CD4-positive, alpha-beta T cell (primary cell): ENCODE results near the gene ENTR1. TPM values are rescaled to one million over a fixed set of nuclear protein-coding genes. Genes with fewer than 3 reads are reported as not detected.

Source experiments
- ATAC-seq: fragments of 200-7000 bp; cut with Tn5 transposase; one replicate; pipeline ENCODE4 v1.10.0; 2022; ENCODE audit warnings: mild to moderate bottlenecking; ENCODE audit not compliant: poor library complexity
- CTCF ChIA-PET: fragments of 350-600 bp; sonication (Branson Sonifier 250); formaldehyde crosslinking; loops from one replicate; lab custom pipeline; 2021; ENCODE audit warnings: antibody characterized with exemption, inconsistent platforms; lab: Charles Lee
- POLR2A ChIA-PET: fragments of 350-600 bp; sonication (Branson Sonifier 250); formaldehyde crosslinking; loops from one replicate; lab custom pipeline; 2021; ENCODE audit warnings: antibody characterized with exemption, inconsistent platforms; lab: Charles Lee
- DNase-seq, 14 experiments: peaks; one replicate each; pipeline ENCODE4 v3.0.0-alpha.2; 2013 to 2020; ENCODE audit warnings: mixed read lengths in 2 of 14
- H3K27ac ChIP-seq, 2 donors: one replicate each; pipeline versions ENCODE4 v1.5.1 to v1.7.0; 2013; ENCODE audit warnings: low read length in 2 of 2, low read depth in 1 of 2, mild to moderate bottlenecking in 1 of 2
- H3K27me3 ChIP-seq, 2 experiments: 1 replicate in 1 of 2; 2 replicates in 1 of 2; pipeline versions ENCODE4 v1.6.1 to v1.7.0; 2013; ENCODE audit warnings: low read length in 2 of 2, control low read depth in 1 of 2, mild to moderate bottlenecking in 1 of 2, moderate library complexity in 1 of 2; ENCODE audit not compliant: insufficient read depth in 2 of 2, control insufficient read depth in 1 of 2
- H3K36me3 ChIP-seq: one replicate; pipeline ENCODE4 v1.6.1; 2013; ENCODE audit warnings: low read length, control low read depth; ENCODE audit not compliant: insufficient read depth
- H3K4me1 ChIP-seq: one replicate; pipeline ENCODE4 v1.6.1; 2013; ENCODE audit warnings: low read length, control low read depth; ENCODE audit not compliant: insufficient read depth
- H3K4me3 ChIP-seq: one replicate; pipeline ENCODE4 v1.5.1; 2013; ENCODE audit warnings: mild to moderate bottlenecking, low read length, moderate library complexity
- H3K9me3 ChIP-seq, 2 experiments: 1 replicate in 1 of 2; 2 replicates in 1 of 2; pipeline versions ENCODE4 v1.6.1 to v1.7.0; 2013; ENCODE audit warnings: low read length in 2 of 2, mild to moderate bottlenecking in 2 of 2, control low read depth in 1 of 2, moderate library complexity in 1 of 2; ENCODE audit not compliant: control insufficient read depth in 1 of 2, insufficient read depth in 1 of 2
- H3K27ac Mint-ChIP-seq: one replicate; pipeline ENCODE4 v1.8.0; 2020; ENCODE audit warnings: mixed read lengths
- H3K27me3 Mint-ChIP-seq: one replicate; pipeline ENCODE4 v1.8.0; 2021; ENCODE audit warnings: mixed read lengths
- H3K36me3 Mint-ChIP-seq: one replicate; pipeline ENCODE4 v1.8.0; 2021; ENCODE audit warnings: low read depth, mixed read lengths
- H3K4me1 Mint-ChIP-seq: one replicate; pipeline ENCODE4 v1.8.0; 2021; ENCODE audit warnings: low read depth, mixed read lengths
- H3K4me3 Mint-ChIP-seq: one replicate; pipeline ENCODE4 v1.8.0; 2020; ENCODE audit warnings: mild to moderate bottlenecking, mixed read lengths
- H3K9me3 Mint-ChIP-seq: one replicate; pipeline ENCODE4 v1.8.0; 2020; ENCODE audit warnings: mixed read lengths
- CTCF ChIP-seq: fragments of 200-600 bp; IDR thresholded peaks from one replicate; pipeline ENCODE4 v1.8.0; 2022; ENCODE audit warnings: antibody characterized with exemption, mild to moderate bottlenecking
- intact Hi-C, 2 experiments: fragments of 100-400 bp; cut with DNase I in 1 of 2; cut with micrococcal nuclease in 1 of 2; formaldehyde crosslinking; loops; one replicate each; pipeline versions ENCODE4 v1.15.1 to v1.9.0; 2023 to 2025; cut with DNase I, micrococcal nuclease
- total RNA-seq, 174 experiments: library from RNA in 2 of 174; stranded (reverse) in 2 of 174; gene quantifications; one replicate each; pipeline ENCODE4 v1.2.3 and lab custom pipeline; 2021 to 2026

ENTR1 gene
- total RNA-seq, 2 experiments from 2014 or later: 37.7 to 43.2 TPM

- Histone ChIP-seq H3K9me3 (no peaks in the 10 kb centered on the region), H3K27ac (no peak overlapping the region), H3K36me3 (peaks cover 83% of the 10 kb centered on the region), H3K4me3 (no peak overlapping the region), H3K4me1 (no peaks in the 10 kb centered on the region), H3K27me3 (no peaks in the 10 kb centered on the region)
- intact Hi-C loops: no loop called here
- ChIA-PET CTCF (no interaction called here), POLR2A (no interaction called here)
- Mint-ChIP-seq H3K27ac (no peak overlapping the region), H3K4me1 (no peaks in the 10 kb centered on the region), H3K9me3 (no peaks in the 10 kb centered on the region), H3K4me3 (no peak overlapping the region), H3K27me3 (no peaks in the 10 kb centered on the region), H3K36me3 (peaks cover 54% of the 10 kb centered on the region)
- no peak for ATAC-seq
- no peak for DNase-seq
- no peak for TF ChIP-seq CTCF
Measured at GRCh38 chr9:136392538-136393449, 17.6 kb downstream of the ENTR1 start.

GRCh38 chr9:136391737-136392537 lies 18.5 kb downstream of the ENTR1 start:
- Mint-ChIP-seq H3K4me3 (peak overlapping the region; percentile 5), H3K27me3 (no peaks in the 10 kb centered on the region), H3K27ac (no peak overlapping the region), H3K36me3 (peaks cover 58% of the 10 kb centered on the region), H3K4me1 (no peaks in the 10 kb centered on the region), H3K9me3 (no peaks in the 10 kb centered on the region)
- intact Hi-C loops: no loop called here
- H3K27ac ChIP-seq: no peak overlapping the region
- H3K36me3 ChIP-seq: peaks cover 86% of the 10 kb centered on the region
- no peak overlapping the region for H3K4me3 ChIP-seq
- CTCF ChIA-PET: no interaction called here
- DNase-seq (no peak), ATAC-seq (no peak)
- POLR2A ChIA-PET: no interaction called here
- no peak for TF ChIP-seq CTCF
- H3K9me3 ChIP-seq: no peaks in the 10 kb centered on the region
- H3K27me3 ChIP-seq: no peaks in the 10 kb centered on the region
- H3K4me1 ChIP-seq: no peaks in the 10 kb centered on the region

- Mint-ChIP-seq H3K36me3 (peaks cover 64% of the 10 kb centered on the region), H3K27me3 (no peaks in the 10 kb centered on the region), H3K4me1 (peaks cover 18% of the 10 kb centered on the region), H3K9me3 (no peaks in the 10 kb centered on the region), H3K4me3 (no peak overlapping the region), H3K27ac (no peak overlapping the region)
- ATAC-seq (no peak), DNase-seq (no peak)
- no peak overlapping the region for H3K27ac ChIP-seq
- H3K4me3 ChIP-seq: no peak overlapping the region
- no peak for TF ChIP-seq CTCF
- no peaks in the 10 kb centered on the region for H3K27me3 ChIP-seq
- H3K9me3 ChIP-seq: no peaks in the 10 kb centered on the region
- H3K4me1 ChIP-seq: peaks cover 16% of the 10 kb centered on the region
- ChIA-PET CTCF (interaction anchor here (0.7 kb wide), 1 partner anchor 11 kb away, joined by 3 read pairs; no protein-coding TSS in a partner anchor), POLR2A (no interaction called here)
- intact Hi-C loops: no loop called here
- H3K36me3 ChIP-seq: peaks cover 63% of the 10 kb centered on the region
Measured at GRCh38 chr9:136389396-136389795, 21.0 kb downstream of the ENTR1 start.
